Hepatocyte (in vitro differentiated cells): ENCODE measurements around the gene TFF1. TPM values are rescaled to one million over a fixed set of nuclear protein-coding genes. Genes with fewer than 3 reads are reported as not detected.
A peak's percentile ranks its signal among the peaks of the same experiment; 100 is the strongest.

Source experiments
- DNase-seq: peaks from one replicate; pipeline ENCODE4 v3.0.0-alpha.2; 2016; ENCODE audit warnings: low spot score
- H2AFZ ChIP-seq: fragments of 200-600 bp; sonication (generic); 2 replicates; pipeline ENCODE4 v1.6.0; 2016; ENCODE audit warnings: antibody characterized with exemption, mild to moderate bottlenecking
- H3K27ac ChIP-seq: fragments of 200-600 bp; sonication (generic); 2 replicates; pipeline ENCODE4 v1.5.1; 2016; ENCODE audit warnings: mild to moderate bottlenecking
- H3K27me3 ChIP-seq: fragments of 200-600 bp; sonication (generic); 2 replicates; pipeline ENCODE4 v1.6.1; 2016
- H3K36me3 ChIP-seq: fragments of 200-600 bp; sonication (generic); replicated peaks from 2 replicates; pipeline ENCODE4 v1.5.1; 2016; ENCODE audit warnings: low read depth; ENCODE audit not compliant: insufficient read depth
- H3K4me1 ChIP-seq: fragments of 200-600 bp; sonication (generic); 2 replicates; pipeline ENCODE4 v1.5.1; 2016; ENCODE audit warnings: mild to moderate bottlenecking, moderate library complexity; ENCODE audit not compliant: insufficient read depth
- H3K4me2 ChIP-seq: fragments of 200-600 bp; sonication (generic); 2 replicates; pipeline ENCODE4 v1.6.0; 2016
- H3K4me3 ChIP-seq: fragments of 200-600 bp; sonication (generic); 2 replicates; pipeline ENCODE4 v1.5.1; 2016; ENCODE audit warnings: mild to moderate bottlenecking
- H3K79me2 ChIP-seq: fragments of 200-600 bp; sonication (generic); 2 replicates; pipeline ENCODE4 v1.6.0; 2017; ENCODE audit warnings: mild to moderate bottlenecking
- H3K9me2 ChIP-seq: fragments of 200-600 bp; sonication (generic); replicated peaks from 2 replicates; pipeline ENCODE4 v1.6.0; 2017; ENCODE audit warnings: mild to moderate bottlenecking; ENCODE audit not compliant: insufficient read depth
- H3K9me3 ChIP-seq: fragments of 200-600 bp; sonication (generic); 2 replicates; pipeline ENCODE4 v1.5.1; 2016; ENCODE audit warnings: low read depth, mild to moderate bottlenecking
- H4K20me1 ChIP-seq: fragments of 200-600 bp; sonication (generic); 2 replicates; pipeline ENCODE4 v1.6.0; 2016; ENCODE audit warnings: mild to moderate bottlenecking; ENCODE audit not compliant: insufficient read depth, poor library complexity, severe bottlenecking
- EZH2 ChIP-seq: fragments of 200-600 bp; sonication (generic); IDR thresholded peaks from 2 replicates; pipeline ENCODE4 v1.6.1; 2016; ENCODE audit warnings: antibody characterized with exemption, mild to moderate bottlenecking, borderline replicate concordance
- EZH2phosphoT487 ChIP-seq: fragments of 200-600 bp; sonication (generic); IDR thresholded peaks from one replicate; pipeline ENCODE4 v1.6.1; 2018; ENCODE audit warnings: antibody characterized with exemption, mild to moderate bottlenecking, low read depth, moderate library complexity; ENCODE audit not compliant: unreplicated experiment, severe bottlenecking
- WGBS: methylation state at CpG from one replicate; pipeline ENCODE4 v1.1.6; 2016; ENCODE audit warnings: low lambda C conversion rate; ENCODE audit errors: missing lambda C conversion rate; 5-methylcytosine and 5-hydroxymethylcytosine counted together
- polyA plus RNA-seq: library from polyadenylated mRNA; unstranded; fragments of >200 nt; fragmentation: Nextera tagmentation; extraction: Ambion mirVana; gene quantifications from 2 replicates; pipeline ENCODE4 v1.2.1, GENCODE V29; 2016
- total RNA-seq: library from RNA; depleted of rRNA; stranded (reverse); fragments of >200 nt; gene quantifications from 2 replicates; pipeline ENCODE4 v1.2.3, GENCODE V29; 2014
- TF ChIP-seq, protein P1 (sequence below): fragments of 200-600 bp; sonication (generic); IDR thresholded peaks from 2 replicates; pipeline ENCODE4 v1.5.1; 2016; ENCODE audit warnings: antibody characterized with exemption, mild to moderate bottlenecking; ENCODE audit not compliant: poor library complexity

Gene TFF1
- total and polyA plus RNA-seq, 2 experiments from 2014 or later: 57.4 to 140 TPM

DNA sequence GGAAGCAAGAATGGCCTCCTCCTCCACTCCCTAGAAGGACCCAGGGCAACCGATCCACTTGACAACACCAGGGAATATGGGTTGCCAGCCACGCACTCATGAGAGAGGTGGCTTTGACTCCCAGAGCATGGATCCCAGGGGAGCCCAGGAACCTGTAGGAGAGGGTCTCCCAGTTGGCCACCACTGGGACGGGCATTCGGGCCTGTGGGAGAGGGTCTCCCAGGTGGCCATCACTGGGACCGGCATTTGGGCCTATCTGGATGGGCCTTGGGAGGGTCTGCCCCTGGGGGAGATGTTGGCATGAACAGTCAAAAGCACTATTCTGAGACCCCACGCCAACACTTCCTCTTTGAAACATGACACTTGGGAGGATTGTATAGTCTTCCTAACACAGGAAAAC is 565 bp downstream of the TFF1 start:
- Histone ChIP-seq H4K20me1 (no peaks in the 10 kb centered on the region), H3K4me3 (no peak overlapping the region), H3K9me2 (no peaks in the 10 kb centered on the region), H3K9me3 (no peaks in the 10 kb centered on the region), H2AFZ (no peak overlapping the region), H3K4me2 (no peak overlapping the region), H3K27me3 (no peaks in the 10 kb centered on the region), H3K79me2 (no peaks in the 10 kb centered on the region), H3K27ac (peak overlapping the region; percentile 92), H3K36me3 (no peaks in the 10 kb centered on the region), H3K4me1 (peaks cover 21% of the 10 kb centered on the region)
- no peak for TF ChIP-seq EZH2
- TF ChIP-seq, protein P1, sequence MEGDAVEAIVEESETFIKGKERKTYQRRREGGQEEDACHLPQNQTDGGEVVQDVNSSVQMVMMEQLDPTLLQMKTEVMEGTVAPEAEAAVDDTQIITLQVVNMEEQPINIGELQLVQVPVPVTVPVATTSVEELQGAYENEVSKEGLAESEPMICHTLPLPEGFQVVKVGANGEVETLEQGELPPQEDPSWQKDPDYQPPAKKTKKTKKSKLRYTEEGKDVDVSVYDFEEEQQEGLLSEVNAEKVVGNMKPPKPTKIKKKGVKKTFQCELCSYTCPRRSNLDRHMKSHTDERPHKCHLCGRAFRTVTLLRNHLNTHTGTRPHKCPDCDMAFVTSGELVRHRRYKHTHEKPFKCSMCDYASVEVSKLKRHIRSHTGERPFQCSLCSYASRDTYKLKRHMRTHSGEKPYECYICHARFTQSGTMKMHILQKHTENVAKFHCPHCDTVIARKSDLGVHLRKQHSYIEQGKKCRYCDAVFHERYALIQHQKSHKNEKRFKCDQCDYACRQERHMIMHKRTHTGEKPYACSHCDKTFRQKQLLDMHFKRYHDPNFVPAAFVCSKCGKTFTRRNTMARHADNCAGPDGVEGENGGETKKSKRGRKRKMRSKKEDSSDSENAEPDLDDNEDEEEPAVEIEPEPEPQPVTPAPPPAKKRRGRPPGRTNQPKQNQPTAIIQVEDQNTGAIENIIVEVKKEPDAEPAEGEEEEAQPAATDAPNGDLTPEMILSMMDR: no peak
- TF ChIP-seq EZH2phosphoT487: no peak
- DNase-seq: no peak
- 92% methylated on average over 6 of the region's 6 CpGs for whole genome bisulfite sequencing

GRCh38 chr21:42364304-42364865 is 1.9 kb downstream of the TFF1 start:
- no peak overlapping the region for H3K27ac ChIP-seq
- 89% methylated on average over 13 of the region's 13 CpGs for WGBS

DNA sequence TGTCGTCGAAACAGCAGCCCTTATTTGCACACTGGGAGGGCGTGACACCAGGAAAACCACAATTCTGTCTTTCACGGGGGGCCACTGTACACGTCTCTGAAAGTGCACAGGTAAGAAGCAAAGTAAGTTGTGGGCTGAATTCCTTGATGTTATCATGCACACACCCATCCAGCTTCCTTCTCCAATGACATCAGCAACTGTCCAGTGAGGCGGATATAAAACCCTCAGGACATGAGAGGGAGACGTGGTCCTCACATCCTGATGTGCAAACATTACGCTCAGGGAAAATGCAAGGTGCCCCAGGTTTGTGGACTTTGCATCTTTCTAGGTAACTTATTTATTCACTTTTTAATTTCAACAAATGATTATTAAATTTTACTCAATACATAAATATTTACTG is 3.0 kb downstream of the TFF1 start:
- Histone ChIP-seq H3K27ac (peak overlapping the region; percentile 23), H3K9me2 (no peaks in the 10 kb centered on the region), H4K20me1 (no peaks in the 10 kb centered on the region), H2AFZ (no peak overlapping the region), H3K36me3 (no peaks in the 10 kb centered on the region), H3K4me2 (no peak overlapping the region), H3K79me2 (no peaks in the 10 kb centered on the region), H3K27me3 (no peaks in the 10 kb centered on the region), H3K4me3 (no peak overlapping the region), H3K4me1 (peaks cover 19% of the 10 kb centered on the region), H3K9me3 (no peaks in the 10 kb centered on the region)
- 76% methylated on average over 8 of the region's 8 CpGs for WGBS
- TF ChIP-seq, protein P1: no peak
- no peak for TF ChIP-seq EZH2phosphoT487
- no peak for TF ChIP-seq EZH2
- DNase-seq: no peak

More at GRCh38 chr21:42364304-42364865, 1.9 kb downstream of the TFF1 start:
- peaks cover 21% of the 10 kb centered on the region for H3K4me1 ChIP-seq
- H3K4me3 ChIP-seq: no peak overlapping the region
- TF ChIP-seq EZH2 (no peak), EZH2phosphoT487 (no peak)
- TF ChIP-seq, protein P1: no peak
- no peak overlapping the region for H2AFZ ChIP-seq
- H4K20me1 ChIP-seq: no peaks in the 10 kb centered on the region
- no peak for DNase-seq
- H3K36me3 ChIP-seq: no peaks in the 10 kb centered on the region
- H3K4me2 ChIP-seq: no peak overlapping the region
- H3K9me2 ChIP-seq: no peaks in the 10 kb centered on the region
- no peaks in the 10 kb centered on the region for H3K27me3 ChIP-seq
- H3K9me3 ChIP-seq: no peaks in the 10 kb centered on the region
- no peaks in the 10 kb centered on the region for H3K79me2 ChIP-seq
